ENCODE results near the gene PDGFRB.
A peak's percentile ranks its signal among the peaks of the same experiment; 100 is the strongest.

Gene PDGFRB

GRCh38 chr5:150155258-150156026 lies at the start of gene PDGFRB:
Gene PDGFRB (minus strand): TSS chr5:150155845. CDS start chr5:150137047, 18,798 bp downstream.
- TF ChIP-seq POLR2AphosphoS5 (IDR thresholded peaks at IDR 0.05; ENCODE audit: borderline replicate concordance, low read depth, low read length) (0 out of 2 replicates have a peak, but pooled peaks have one; percentile 43), FOXP2 (optimal IDR thresholded peaks at IDR 0.05; ENCODE audit: control extremely low read depth, extremely low read length, insufficient read depth) (no peak), EZH2 (IDR thresholded peaks at IDR 0.05) (no peak)
- H3K36me3 ChIP-seq (ENCODE audit: insufficient read depth, low read length): no peaks in the 10 kb centered on the region
- peak within 1 kb of the TSS; percentile 79 for H3K27ac ChIP-seq
- DNase-seq (ENCODE audit: low read depth, low spot score): no peak
- H3K4me3 ChIP-seq: peak within 1 kb of the TSS; percentile 68
- peak within 1 kb of the TSS; percentile 26 for H3K9ac ChIP-seq (ENCODE audit: insufficient read length)
- no peaks in the 10 kb centered on the region for H3K9me3 ChIP-seq (ENCODE audit: low read depth, low read length)

GRCh38 chr5:150204590-150204960 lies 48.9 kb upstream of the PDGFRB start:
- Histone ChIP-seq H3K27ac (no peak overlapping the region), H3K36me3 (ENCODE audit: insufficient read depth, low read length) (no peaks in the 10 kb centered on the region), H3K9ac (ENCODE audit: insufficient read length) (no peak overlapping the region), H3K9me3 (ENCODE audit: low read depth, low read length) (no peaks in the 10 kb centered on the region), H3K4me3 (no peak overlapping the region)
- no peak for DNase-seq (ENCODE audit: low read depth, low spot score)
- no peak for TF ChIP-seq POLR2AphosphoS5 (IDR thresholded peaks at IDR 0.05; ENCODE audit: borderline replicate concordance, low read depth, low read length)
- no peak for TF ChIP-seq FOXP2 (optimal IDR thresholded peaks at IDR 0.05; ENCODE audit: control extremely low read depth, extremely low read length, insufficient read depth)
- TF ChIP-seq EZH2 (IDR thresholded peaks at IDR 0.05): no peak

GRCh38 chr5:150203832-150204589 lies 48.4 kb upstream of the PDGFRB start:
- no peak for DNase-seq (ENCODE audit: low read depth, low spot score)
- no peaks in the 10 kb centered on the region for H3K36me3 ChIP-seq (ENCODE audit: insufficient read depth, low read length)
- no peak overlapping the region for H3K4me3 ChIP-seq
- no peaks in the 10 kb centered on the region for H3K9me3 ChIP-seq (ENCODE audit: low read depth, low read length)
- TF ChIP-seq POLR2AphosphoS5 (IDR thresholded peaks at IDR 0.05; ENCODE audit: borderline replicate concordance, low read depth, low read length) (no peak), EZH2 (IDR thresholded peaks at IDR 0.05) (no peak), FOXP2 (optimal IDR thresholded peaks at IDR 0.05; ENCODE audit: control extremely low read depth, extremely low read length, insufficient read depth) (no peak)
- no peak overlapping the region for H3K27ac ChIP-seq
- no peak overlapping the region for H3K9ac ChIP-seq (ENCODE audit: insufficient read length)

- no peaks in the 10 kb centered on the region for H3K36me3 ChIP-seq (ENCODE audit: insufficient read depth, low read length)
- DNase-seq (ENCODE audit: low read depth, low spot score): no peak
- H3K27ac ChIP-seq: no peak overlapping the region
- no peak overlapping the region for H3K9ac ChIP-seq (ENCODE audit: insufficient read length)
- H3K4me3 ChIP-seq: no peak overlapping the region
- TF ChIP-seq POLR2AphosphoS5 (IDR thresholded peaks at IDR 0.05; ENCODE audit: borderline replicate concordance, low read depth, low read length) (no peak), FOXP2 (optimal IDR thresholded peaks at IDR 0.05; ENCODE audit: control extremely low read depth, extremely low read length, insufficient read depth) (no peak)
- no peaks in the 10 kb centered on the region for H3K9me3 ChIP-seq (ENCODE audit: low read depth, low read length)
These were observed 46.9 kb upstream of the PDGFRB start for GRCh38 chr5:150202501-150202900.

- no peak overlapping the region for H3K4me3 ChIP-seq
- H3K9me3 ChIP-seq (ENCODE audit: low read depth, low read length): no peaks in the 10 kb centered on the region
- H3K36me3 ChIP-seq (ENCODE audit: insufficient read depth, low read length): no peaks in the 10 kb centered on the region
- no peak for DNase-seq (ENCODE audit: low read depth, low spot score)
- no peak overlapping the region for H3K27ac ChIP-seq
- no peak overlapping the region for H3K9ac ChIP-seq (ENCODE audit: insufficient read length)
- TF ChIP-seq FOXP2 (optimal IDR thresholded peaks at IDR 0.05; ENCODE audit: control extremely low read depth, extremely low read length, insufficient read depth): no peak
- TF ChIP-seq POLR2AphosphoS5 (IDR thresholded peaks at IDR 0.05; ENCODE audit: borderline replicate concordance, low read depth, low read length): no peak
- no peak for TF ChIP-seq EZH2 (IDR thresholded peaks at IDR 0.05)
These were observed 41.8 kb upstream of the PDGFRB start for GRCh38 chr5:150197476-150197875.

GRCh38 chr5:150196986-150197385 lies 41.3 kb upstream of the PDGFRB start:
- no peaks in the 10 kb centered on the region for H3K9me3 ChIP-seq (ENCODE audit: low read depth, low read length)
- no peak for TF ChIP-seq FOXP2 (optimal IDR thresholded peaks at IDR 0.05; ENCODE audit: control extremely low read depth, extremely low read length, insufficient read depth)
- TF ChIP-seq POLR2AphosphoS5 (IDR thresholded peaks at IDR 0.05; ENCODE audit: borderline replicate concordance, low read depth, low read length): no peak
- TF ChIP-seq EZH2 (IDR thresholded peaks at IDR 0.05): no peak
- H3K9ac ChIP-seq (ENCODE audit: insufficient read length): no peak overlapping the region

GRCh38 chr5:150196514-150196913 lies 40.9 kb upstream of the PDGFRB start:
- Histone ChIP-seq H3K9ac (ENCODE audit: insufficient read length) (no peak overlapping the region), H3K4me3 (no peak overlapping the region), H3K9me3 (ENCODE audit: low read depth, low read length) (no peaks in the 10 kb centered on the region), H3K36me3 (ENCODE audit: insufficient read depth, low read length) (no peaks in the 10 kb centered on the region), H3K27ac (no peak overlapping the region)
- TF ChIP-seq POLR2AphosphoS5 (IDR thresholded peaks at IDR 0.05; ENCODE audit: borderline replicate concordance, low read depth, low read length) (no peak), EZH2 (IDR thresholded peaks at IDR 0.05) (no peak), FOXP2 (optimal IDR thresholded peaks at IDR 0.05; ENCODE audit: control extremely low read depth, extremely low read length, insufficient read depth) (no peak)
- no peak for DNase-seq (ENCODE audit: low read depth, low spot score)

More at GRCh38 chr5:150196986-150197385, 41.3 kb upstream of the PDGFRB start:
- no peaks in the 10 kb centered on the region for H3K36me3 ChIP-seq (ENCODE audit: insufficient read depth, low read length)
- DNase-seq (ENCODE audit: low read depth, low spot score): no peak
- no peak overlapping the region for H3K27ac ChIP-seq
- H3K4me3 ChIP-seq: no peak overlapping the region

GRCh38 chr5:150195736-150196485 lies 40.3 kb upstream of the PDGFRB start:
- H3K9ac ChIP-seq (ENCODE audit: insufficient read length): no peak overlapping the region
- H3K27ac ChIP-seq: no peak overlapping the region
- no peaks in the 10 kb centered on the region for H3K9me3 ChIP-seq (ENCODE audit: low read depth, low read length)
- H3K36me3 ChIP-seq (ENCODE audit: insufficient read depth, low read length): no peaks in the 10 kb centered on the region
- TF ChIP-seq FOXP2 (optimal IDR thresholded peaks at IDR 0.05; ENCODE audit: control extremely low read depth, extremely low read length, insufficient read depth): no peak
- no peak for DNase-seq (ENCODE audit: low read depth, low spot score)
- no peak overlapping the region for H3K4me3 ChIP-seq
